Mucosa of descending colon (tissue), 3 donors: Measurements from ENCODE around the gene TAF3. TPM values are rescaled to one million over a fixed set of nuclear protein-coding genes. Genes with fewer than 3 reads are reported as not detected.

Experiments
- ATAC-seq: fragments of 200-7000 bp; cut with Tn5 transposase; one replicate; pipeline ENCODE4 v1.9.1; 2020; ENCODE audit warnings: mild to moderate bottlenecking, moderate library complexity
- DNase-seq, 3 donors: peaks; one replicate each; pipeline ENCODE4 v3.0.0-alpha.2; 2020
- H3K36me3 ChIP-seq: fragments of 200-600 bp; one replicate; pipeline ENCODE4 v1.8.0; 2021; ENCODE audit warnings: low read depth, mild to moderate bottlenecking
- H3K4me1 ChIP-seq: fragments of 200-600 bp; one replicate; pipeline ENCODE4 v1.8.0; 2021; ENCODE audit warnings: low read depth, mild to moderate bottlenecking
- H3K4me3 ChIP-seq: fragments of 200-600 bp; one replicate; pipeline ENCODE4 v1.8.0; 2021; ENCODE audit warnings: mild to moderate bottlenecking
- H3K9me3 ChIP-seq: fragments of 200-600 bp; one replicate; pipeline ENCODE4 v1.8.0; 2021; ENCODE audit warnings: mild to moderate bottlenecking
- CTCF ChIP-seq: fragments of 200-600 bp; IDR thresholded peaks from one replicate; pipeline ENCODE4 v1.8.0; 2022; ENCODE audit warnings: antibody characterized with exemption, mild to moderate bottlenecking
- intact Hi-C, 2 donors: fragments of 100-400 bp; cut with DNase I in 1 of 2; cut with micrococcal nuclease in 1 of 2; formaldehyde crosslinking; loops; one replicate each; pipeline versions ENCODE4 v1.11.0 to v1.11.1; 2022; cut with DNase I, micrococcal nuclease
- total RNA-seq, 3 donors: library from RNA; stranded (reverse); fragmentation: NEBNext Ultra II Directional in 2 of 3; extraction: Animal tissue kit (Norgen Biotek cat#: 25700) in 2 of 3; gene quantifications; one replicate each; pipeline versions ENCODE4 v1.2.1 to v1.2.4, GENCODE V29; 2021 to 2023
- donor health status: DM: no; HTN: no; CAD: no; lungs with moderate emphysema.
- donor health status: DM: no; HTN: no; CAD: no.
- donor health status: DM: no; HTN: yes; CAD: no.

TAF3 gene
- total RNA-seq, 3 donors from 2014 or later, result 5.5 to 17.2 (median 6.0) TPM

GRCh38 chr10:7968510-7969112 is 150.3 kb downstream of the TAF3 start:
- ATAC-seq (no peak), DNase-seq (no peak)
- Histone ChIP-seq H3K4me1 (no peaks in the 10 kb centered on the region), H3K4me3 (no peak overlapping the region), H3K9me3 (no peaks in the 10 kb centered on the region), H3K36me3 (no peaks in the 10 kb centered on the region)
- intact Hi-C loops, result no loop called here
- TF ChIP-seq CTCF, result no peak

DNA sequence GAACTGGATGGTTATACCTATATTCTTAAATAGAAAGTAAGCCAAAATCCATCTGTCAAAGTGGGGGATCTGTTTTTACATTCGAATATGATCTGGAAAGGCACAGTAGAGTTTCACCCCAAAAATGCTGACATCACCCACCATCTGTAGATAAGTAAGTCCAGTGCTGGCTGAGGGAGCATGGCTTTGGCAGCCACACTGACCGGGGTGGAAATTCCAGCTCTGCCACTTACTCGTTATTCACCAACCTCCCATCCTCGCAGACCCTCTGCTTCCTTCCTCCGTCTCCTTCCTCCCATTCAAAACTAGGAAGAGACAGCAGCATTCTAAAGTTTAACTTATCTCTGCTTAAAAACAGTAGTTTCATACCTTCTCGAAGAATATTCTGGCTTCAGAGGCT is 151.3 kb downstream of the TAF3 start:
- Histone ChIP-seq H3K36me3 (no peaks in the 10 kb centered on the region), H3K9me3 (no peaks in the 10 kb centered on the region), H3K4me1 (no peaks in the 10 kb centered on the region), H3K4me3 (no peak overlapping the region)
- intact Hi-C loops, result no loop called here
- ATAC-seq, result no peak
- no peak for TF ChIP-seq CTCF
- no peak for DNase-seq

DNA sequence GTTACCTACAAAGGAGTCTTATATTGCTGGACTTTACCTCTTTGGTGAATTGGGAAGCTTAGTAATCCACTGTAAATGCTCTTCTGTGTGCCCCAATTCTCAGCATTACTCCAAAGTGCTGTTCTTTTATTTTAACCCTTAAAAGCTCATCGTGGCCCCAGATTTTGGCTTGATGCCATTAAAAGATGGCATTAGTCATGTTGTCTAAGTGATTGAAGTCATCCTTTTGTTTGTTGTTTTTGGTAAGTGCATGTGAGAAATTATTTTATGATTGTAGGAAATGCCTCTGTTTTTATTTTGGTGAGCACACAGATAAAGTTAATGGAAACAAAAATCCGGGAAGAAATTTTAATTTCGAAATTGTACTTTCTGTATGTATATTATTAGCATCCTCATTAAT is 153.6 kb downstream of the TAF3 start:
- no peak overlapping the region for H3K4me3 ChIP-seq
- no peaks in the 10 kb centered on the region for H3K9me3 ChIP-seq
- no peak for TF ChIP-seq CTCF
- H3K4me1 ChIP-seq, result no peaks in the 10 kb centered on the region
- intact Hi-C loops, result no loop called here
- ATAC-seq (no peak), DNase-seq (no peak)
- no peaks in the 10 kb centered on the region for H3K36me3 ChIP-seq

DNA sequence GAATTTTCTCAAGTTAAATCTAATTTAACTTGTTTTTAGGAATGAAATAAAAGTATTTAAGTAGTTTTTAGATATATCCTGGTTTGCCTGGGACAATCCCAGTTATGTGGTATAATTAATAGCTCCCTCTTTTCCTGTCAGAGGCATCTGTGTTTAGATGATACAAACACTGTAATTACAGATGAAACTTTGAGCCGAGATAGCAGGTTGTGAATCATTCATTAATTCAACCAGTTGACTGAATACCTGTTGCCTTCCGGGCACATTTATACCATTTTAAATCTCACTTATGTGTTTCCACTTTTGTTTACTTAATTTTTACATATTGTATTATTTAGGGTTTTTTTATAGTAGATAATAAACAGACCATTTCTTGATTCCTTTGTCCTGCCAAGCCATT is 154.1 kb downstream of the TAF3 start:
- no peak for DNase-seq
- H3K4me1 ChIP-seq, result no peaks in the 10 kb centered on the region
- ATAC-seq, result no peak
- intact Hi-C loops, result no loop called here
- H3K4me3 ChIP-seq, result no peak overlapping the region
- H3K36me3 ChIP-seq, result no peaks in the 10 kb centered on the region
- no peaks in the 10 kb centered on the region for H3K9me3 ChIP-seq
- no peak for TF ChIP-seq CTCF

DNA sequence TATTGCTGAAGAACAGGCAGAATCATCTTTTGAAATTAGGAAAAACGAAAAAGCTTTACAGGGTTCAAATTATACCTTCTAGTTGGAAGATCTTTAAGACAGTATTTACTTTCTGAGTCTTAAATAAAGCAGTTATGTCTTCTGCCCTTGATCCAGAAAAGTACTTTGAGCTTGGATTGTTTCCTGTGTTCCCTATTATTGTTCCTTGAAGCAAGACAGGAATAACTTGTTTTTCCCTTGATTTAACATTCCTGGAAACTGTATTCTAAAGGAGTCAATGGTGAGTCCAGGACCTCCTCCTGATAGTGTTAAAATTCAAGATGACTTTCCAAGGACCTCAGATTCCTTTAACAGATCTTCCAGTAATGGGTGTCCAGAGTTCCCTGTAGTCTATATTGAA is 161.9 kb downstream of the TAF3 start:
- DNase-seq (no peak), ATAC-seq (no peak)
- H3K36me3 ChIP-seq, result no peaks in the 10 kb centered on the region
- TF ChIP-seq CTCF, result no peak
- no peak overlapping the region for H3K4me3 ChIP-seq
- intact Hi-C loops, result no loop called here
- no peaks in the 10 kb centered on the region for H3K9me3 ChIP-seq
- no peaks in the 10 kb centered on the region for H3K4me1 ChIP-seq

GRCh38 chr10:7982727-7983126 is 164.4 kb downstream of the TAF3 start:
- ATAC-seq, result no peak
- intact Hi-C loops, result no loop called here

More at GRCh38 chr10:7982727-7983126, 164.4 kb downstream of the TAF3 start:
- no peak for TF ChIP-seq CTCF
- Histone ChIP-seq H3K9me3 (no peaks in the 10 kb centered on the region), H3K36me3 (no peaks in the 10 kb centered on the region), H3K4me3 (no peak overlapping the region), H3K4me1 (no peaks in the 10 kb centered on the region)
- DNase-seq, result no peak
